ENCODE data around the gene ZNF17.

DNA sequence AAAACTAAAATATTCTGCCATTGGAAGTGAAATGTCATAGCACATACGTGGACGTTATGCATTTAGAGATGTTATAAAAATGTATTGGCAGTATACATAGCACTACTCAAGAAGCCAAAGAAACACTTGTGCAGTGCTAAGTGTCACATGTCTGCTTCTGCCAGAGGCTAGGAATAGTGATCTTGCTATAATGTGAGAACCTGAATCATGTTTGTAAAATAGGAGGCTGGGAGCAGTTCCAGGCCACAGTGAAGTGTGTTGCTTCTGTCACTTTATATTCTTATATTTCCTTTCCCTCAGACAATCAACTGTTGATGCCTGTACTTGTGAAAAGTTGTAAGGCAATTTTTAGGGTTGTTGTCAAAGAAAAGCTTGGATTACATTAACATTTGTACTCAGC, 44.2 kb upstream of the ZNF17 start:
- TF ChIP-seq POLR2A (IDR thresholded peaks at IDR 0.05; ENCODE audit: borderline replicate concordance, extremely low read depth, insufficient read depth, insufficient read length): no peak
- TF ChIP-seq, protein P1, sequence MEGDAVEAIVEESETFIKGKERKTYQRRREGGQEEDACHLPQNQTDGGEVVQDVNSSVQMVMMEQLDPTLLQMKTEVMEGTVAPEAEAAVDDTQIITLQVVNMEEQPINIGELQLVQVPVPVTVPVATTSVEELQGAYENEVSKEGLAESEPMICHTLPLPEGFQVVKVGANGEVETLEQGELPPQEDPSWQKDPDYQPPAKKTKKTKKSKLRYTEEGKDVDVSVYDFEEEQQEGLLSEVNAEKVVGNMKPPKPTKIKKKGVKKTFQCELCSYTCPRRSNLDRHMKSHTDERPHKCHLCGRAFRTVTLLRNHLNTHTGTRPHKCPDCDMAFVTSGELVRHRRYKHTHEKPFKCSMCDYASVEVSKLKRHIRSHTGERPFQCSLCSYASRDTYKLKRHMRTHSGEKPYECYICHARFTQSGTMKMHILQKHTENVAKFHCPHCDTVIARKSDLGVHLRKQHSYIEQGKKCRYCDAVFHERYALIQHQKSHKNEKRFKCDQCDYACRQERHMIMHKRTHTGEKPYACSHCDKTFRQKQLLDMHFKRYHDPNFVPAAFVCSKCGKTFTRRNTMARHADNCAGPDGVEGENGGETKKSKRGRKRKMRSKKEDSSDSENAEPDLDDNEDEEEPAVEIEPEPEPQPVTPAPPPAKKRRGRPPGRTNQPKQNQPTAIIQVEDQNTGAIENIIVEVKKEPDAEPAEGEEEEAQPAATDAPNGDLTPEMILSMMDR (IDR thresholded peaks at IDR 0.05 in 2 of 3, conservative IDR thresholded peaks at IDR 0.05 in 1 of 3; ENCODE audit: borderline replicate concordance in 1 of 3, insufficient read depth in 1 of 3, low read depth in 2 of 3, low read length in 2 of 3): no peak
- no peak for TF ChIP-seq EZH2 (IDR thresholded peaks at IDR 0.05)
- no peak for TF ChIP-seq SRF (IDR thresholded peaks at IDR 0.05; ENCODE audit: low read depth)
- no peak for TF ChIP-seq POLR2AphosphoS5 (IDR thresholded peaks at IDR 0.05; ENCODE audit: low read depth, low read length)
- TF ChIP-seq SIN3A (IDR thresholded peaks at IDR 0.05; ENCODE audit: low read depth): no peak
- no peak for TF ChIP-seq ZFX (IDR thresholded peaks at IDR 0.05)
- no peak for TF ChIP-seq CEBPB (IDR thresholded peaks at IDR 0.05; ENCODE audit: low read depth)
- TF ChIP-seq CBX3 (IDR thresholded peaks at IDR 0.05; ENCODE audit: low read depth): no peak
- TF ChIP-seq RAD21 (IDR thresholded peaks at IDR 0.05; ENCODE audit: low read depth): no peak

All from HCT116 (cell line).